OCI-LY1 (cell line): ENCODE measurements around the gene TMEM72.

ENCODE experiments used
- H2AFZ ChIP-seq: fragments of 200-600 bp; sonication (generic), shearing (Covaris generic); 2 replicates; pipeline ENCODE4 v1.6.0; 2014; ENCODE audit warnings: antibody characterized with exemption, mild to moderate bottlenecking, low read length
- H3F3A ChIP-seq: fragments of 200-600 bp; sonication (generic), shearing (Covaris generic); 2 replicates; pipeline ENCODE4 v1.6.0; 2014; ENCODE audit warnings: mild to moderate bottlenecking, antibody characterized with exemption, low read length, moderate library complexity; ENCODE audit not compliant: insufficient read depth
- H3K27ac ChIP-seq: fragments of 200-600 bp; sonication (generic); 2 replicates; pipeline ENCODE4 v1.5.1; 2014; ENCODE audit warnings: low read length, mixed run types, mild to moderate bottlenecking, low read depth; ENCODE audit not compliant: poor library complexity, severe bottlenecking
- H3K27me3 ChIP-seq: fragments of 200-600 bp; sonication (generic); 2 replicates; pipeline ENCODE4 v1.6.0; 2014; ENCODE audit warnings: antibody characterized with exemption, mild to moderate bottlenecking, low read length, moderate library complexity; ENCODE audit not compliant: insufficient read depth
- H3K36me3 ChIP-seq: fragments of 200-600 bp; sonication (generic); 2 replicates; pipeline ENCODE4 v1.6.1; 2014; ENCODE audit warnings: mild to moderate bottlenecking, antibody characterized with exemption, low read length, moderate library complexity, mixed read lengths; ENCODE audit not compliant: insufficient read depth
- H3K4me1 ChIP-seq: fragments of 200-600 bp; sonication (generic); 2 replicates; pipeline ENCODE4 v1.5.1; 2014; ENCODE audit warnings: mild to moderate bottlenecking, low read length, moderate library complexity; ENCODE audit not compliant: insufficient read depth, severe bottlenecking
- H3K4me2 ChIP-seq: fragments of 200-600 bp; sonication (generic), shearing (Covaris generic); 2 replicates; pipeline ENCODE4 v1.6.1; 2014; ENCODE audit warnings: low read length
- H3K4me3 ChIP-seq: fragments of 200-600 bp; sonication (generic); 2 replicates; pipeline ENCODE4 v1.5.1; 2014; ENCODE audit warnings: low read length, low read depth, mild to moderate bottlenecking, mixed read lengths; ENCODE audit not compliant: poor library complexity, severe bottlenecking
- H3K79me2 ChIP-seq: fragments of 200-600 bp; shearing (Covaris generic); 2 replicates; pipeline ENCODE4 v1.6.1; 2016; ENCODE audit warnings: mixed run types, low read length, mixed read lengths; ENCODE audit not compliant: insufficient read depth
- H3K9ac ChIP-seq: fragments of 200-600 bp; sonication (generic), shearing (Covaris generic); 2 replicates; pipeline ENCODE4 v1.6.1; 2014; ENCODE audit warnings: mild to moderate bottlenecking, low read length, mixed read lengths
- H3K9me2 ChIP-seq: fragments of 200-600 bp; sonication (generic), shearing (Covaris generic); 2 replicates; pipeline ENCODE4 v1.6.1; 2014; ENCODE audit warnings: low read depth, mild to moderate bottlenecking, low read length, mixed read lengths
- H3K9me3 ChIP-seq: fragments of 200-600 bp; shearing (Covaris generic); 2 replicates; pipeline ENCODE4 v1.6.1; 2014; ENCODE audit warnings: low read length, mixed read lengths
- H4K20me1 ChIP-seq: fragments of 200-600 bp; sonication (generic), shearing (Covaris generic); 2 replicates; pipeline ENCODE4 v1.6.0; 2016; ENCODE audit warnings: mild to moderate bottlenecking, low read length; ENCODE audit not compliant: insufficient read depth
- EZH2 ChIP-seq: fragments of 200-600 bp; sonication (generic), shearing (Covaris generic); IDR thresholded peaks from 2 replicates; pipeline ENCODE4 v1.8.0; 2017; ENCODE audit warnings: borderline replicate concordance, mixed run types, mild to moderate bottlenecking, antibody characterized with exemption, low read length, moderate library complexity, mixed read lengths
- TF ChIP-seq, protein P1 (sequence below): fragments of 200-600 bp; sonication (generic), shearing (Covaris generic); IDR thresholded peaks from 2 replicates; pipeline ENCODE4 v1.5.1; 2017; ENCODE audit warnings: mild to moderate bottlenecking, antibody characterized with exemption, low read length, moderate library complexity, mixed read lengths

The TMEM72 gene

DNA sequence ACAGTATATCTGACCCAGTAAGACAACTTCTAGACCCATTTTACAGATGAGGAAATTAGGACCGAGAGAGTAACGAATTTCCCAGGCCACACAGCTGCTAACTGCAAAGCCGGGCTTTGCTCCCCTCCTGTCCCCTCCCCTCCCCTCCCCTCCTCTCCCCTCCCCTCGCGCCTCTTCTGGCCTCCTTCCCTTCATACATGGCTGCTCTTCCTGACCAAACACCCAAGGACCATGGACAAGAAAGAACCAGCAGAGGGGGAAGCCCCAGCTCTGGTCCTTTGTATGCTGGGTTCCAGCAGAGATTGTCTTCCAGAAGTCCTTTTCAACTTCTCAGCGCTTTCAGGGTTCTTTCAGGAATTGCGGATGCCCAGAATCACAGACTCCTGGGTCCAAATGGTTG, 3.6 kb upstream of the TMEM72 start:
- H3K9me2 ChIP-seq = no peaks in the 10 kb centered on the region
- no peaks in the 10 kb centered on the region for H3K79me2 ChIP-seq
- H4K20me1 ChIP-seq = no peaks in the 10 kb centered on the region
- no peak overlapping the region for H3K9ac ChIP-seq
- no peaks in the 10 kb centered on the region for H3K9me3 ChIP-seq
- no peak overlapping the region for H2AFZ ChIP-seq
- no peaks in the 10 kb centered on the region for H3F3A ChIP-seq
- H3K4me3 ChIP-seq = no peak overlapping the region
- H3K27me3 ChIP-seq = no peaks in the 10 kb centered on the region
- no peaks in the 10 kb centered on the region for H3K4me1 ChIP-seq
- no peaks in the 10 kb centered on the region for H3K36me3 ChIP-seq
- H3K4me2 ChIP-seq = no peak overlapping the region
- TF ChIP-seq EZH2 = no peak
- TF ChIP-seq, protein P1, sequence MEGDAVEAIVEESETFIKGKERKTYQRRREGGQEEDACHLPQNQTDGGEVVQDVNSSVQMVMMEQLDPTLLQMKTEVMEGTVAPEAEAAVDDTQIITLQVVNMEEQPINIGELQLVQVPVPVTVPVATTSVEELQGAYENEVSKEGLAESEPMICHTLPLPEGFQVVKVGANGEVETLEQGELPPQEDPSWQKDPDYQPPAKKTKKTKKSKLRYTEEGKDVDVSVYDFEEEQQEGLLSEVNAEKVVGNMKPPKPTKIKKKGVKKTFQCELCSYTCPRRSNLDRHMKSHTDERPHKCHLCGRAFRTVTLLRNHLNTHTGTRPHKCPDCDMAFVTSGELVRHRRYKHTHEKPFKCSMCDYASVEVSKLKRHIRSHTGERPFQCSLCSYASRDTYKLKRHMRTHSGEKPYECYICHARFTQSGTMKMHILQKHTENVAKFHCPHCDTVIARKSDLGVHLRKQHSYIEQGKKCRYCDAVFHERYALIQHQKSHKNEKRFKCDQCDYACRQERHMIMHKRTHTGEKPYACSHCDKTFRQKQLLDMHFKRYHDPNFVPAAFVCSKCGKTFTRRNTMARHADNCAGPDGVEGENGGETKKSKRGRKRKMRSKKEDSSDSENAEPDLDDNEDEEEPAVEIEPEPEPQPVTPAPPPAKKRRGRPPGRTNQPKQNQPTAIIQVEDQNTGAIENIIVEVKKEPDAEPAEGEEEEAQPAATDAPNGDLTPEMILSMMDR = no peak
- H3K27ac ChIP-seq = no peak overlapping the region

DNA sequence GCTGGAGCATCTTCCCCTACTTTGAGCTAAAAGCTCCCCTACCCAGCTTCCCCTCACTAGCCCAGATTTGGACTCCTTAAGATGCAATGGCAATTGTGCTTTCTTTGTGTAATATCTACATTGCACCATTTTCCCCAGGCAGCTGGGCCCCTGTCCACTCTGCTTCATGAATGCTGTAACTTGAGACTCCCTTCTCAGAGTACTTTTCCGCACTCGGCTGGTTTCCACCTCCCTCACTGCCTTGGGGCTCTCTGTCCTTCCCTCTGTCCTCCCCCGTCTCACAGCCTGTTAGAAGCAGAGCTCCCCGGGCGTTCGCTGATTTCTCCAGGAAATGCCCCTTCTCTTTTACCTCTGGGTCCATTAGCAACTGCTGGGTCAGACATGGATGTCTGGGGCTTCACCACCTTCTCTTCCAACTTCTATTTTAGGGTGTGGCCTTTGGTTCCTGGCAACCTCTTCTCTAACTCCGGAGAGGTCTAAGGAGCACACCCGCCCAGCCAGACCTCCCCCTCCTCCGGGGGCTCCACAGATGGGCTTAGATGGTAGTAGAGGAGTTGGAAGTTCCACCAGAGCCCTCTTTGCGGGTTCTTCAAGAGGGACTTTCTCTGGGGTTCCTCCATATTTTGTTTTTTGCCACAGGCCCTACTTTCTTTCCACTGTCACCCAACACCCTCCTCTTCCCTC, 2.9 kb upstream of the TMEM72 start:
- H4K20me1 ChIP-seq = no peaks in the 10 kb centered on the region
- no peaks in the 10 kb centered on the region for H3K79me2 ChIP-seq
- no peaks in the 10 kb centered on the region for H3K36me3 ChIP-seq
- H3K9ac ChIP-seq = no peak overlapping the region
- no peak overlapping the region for H2AFZ ChIP-seq
- H3K9me2 ChIP-seq = no peaks in the 10 kb centered on the region
- H3K4me3 ChIP-seq = no peak overlapping the region
- no peaks in the 10 kb centered on the region for H3K27me3 ChIP-seq
- TF ChIP-seq, protein P1 = no peak
- no peak for TF ChIP-seq EZH2
- H3F3A ChIP-seq = no peaks in the 10 kb centered on the region
- H3K27ac ChIP-seq = no peak overlapping the region
- no peaks in the 10 kb centered on the region for H3K4me1 ChIP-seq
- no peaks in the 10 kb centered on the region for H3K9me3 ChIP-seq
- H3K4me2 ChIP-seq = no peak overlapping the region

GRCh38 chr10:44908936-44909630, 2.1 kb upstream of the TMEM72 start:
- Histone ChIP-seq H2AFZ (no peak overlapping the region), H3K4me3 (no peak overlapping the region), H3K9me3 (no peaks in the 10 kb centered on the region), H3K9me2 (no peaks in the 10 kb centered on the region), H3K27ac (no peak overlapping the region), H3K4me1 (no peaks in the 10 kb centered on the region), H3K4me2 (no peak overlapping the region), H3K9ac (no peak overlapping the region), H3K27me3 (no peaks in the 10 kb centered on the region), H3K36me3 (no peaks in the 10 kb centered on the region), H4K20me1 (no peaks in the 10 kb centered on the region), H3F3A (no peaks in the 10 kb centered on the region), H3K79me2 (no peaks in the 10 kb centered on the region)
- TF ChIP-seq, protein P1 = no peak
- no peak for TF ChIP-seq EZH2
